Measurements from ENCODE around the gene ELMOD3. TPM values are rescaled to one million over a fixed set of nuclear protein-coding genes. Genes with fewer than 3 reads are reported as not detected.

ELMOD3 gene
- total RNA-seq, 1 experiment from 2014 or later, result 16.2 TPM

- BruUV-seq (replicated peaks), result no TSS peak
Measured at GRCh38 chr2:85430752-85431569, 76.4 kb downstream of the ELMOD3 start.

GRCh38 chr2:85431570-85432205 lies 77.1 kb downstream of the ELMOD3 start:
- BruUV-seq (replicated peaks), result no TSS peak

More at GRCh38 chr2:85430752-85431569, 76.4 kb downstream of the ELMOD3 start:
- no peak for DNase-seq (ENCODE audit: unreplicated experiment)
- Mint-ChIP-seq H3K9me3 (ENCODE audit: unreplicated experiment) (no peaks in the 10 kb centered on the region), H3K36me3 (ENCODE audit: insufficient read depth, unreplicated experiment) (peaks cover 4% of the 10 kb centered on the region), H3K4me3 (ENCODE audit: unreplicated experiment) (no peak overlapping the region), H3K27ac (ENCODE audit: low read depth, unreplicated experiment) (no peak overlapping the region), H3K27me3 (ENCODE audit: insufficient read depth, unreplicated experiment) (no peaks in the 10 kb centered on the region), H3K4me1 (ENCODE audit: insufficient read depth, unreplicated experiment) (peaks cover 10% of the 10 kb centered on the region)
- ChIA-PET POLR2A (interaction anchor here (0.7 to 16.8 kb wide), 2 partner anchors 37 to 113 kb away, joined by 3 to 287 read pairs; partner anchors contain the start of gene MAT2A), CTCF (interaction anchor here (0.5 to 1.3 kb wide), 6 partner anchors 11 to 104 kb away, joined by 3 to 7 read pairs (median 3); no protein-coding TSS in a partner anchor)
- intact Hi-C loops (cut with micrococcal nuclease), result no loop called here
- no peak for TF ChIP-seq CTCF (IDR thresholded peaks at IDR 0.05; ENCODE audit: unreplicated experiment)

GRCh38 chr2:85433511-85434089 lies 79.0 kb downstream of the ELMOD3 start:
- DNase-seq (ENCODE audit: unreplicated experiment), result peak; percentile 96
- H3K36me3 Mint-ChIP-seq (ENCODE audit: insufficient read depth, unreplicated experiment), result no peaks in the 10 kb centered on the region
- no peak for TF ChIP-seq CTCF (IDR thresholded peaks at IDR 0.05; ENCODE audit: unreplicated experiment)
- peak overlapping the region; percentile 49 for H3K4me3 Mint-ChIP-seq (ENCODE audit: unreplicated experiment)
- peak overlapping the region; percentile 89 for H3K27ac Mint-ChIP-seq (ENCODE audit: low read depth, unreplicated experiment)
- H3K9me3 Mint-ChIP-seq (ENCODE audit: unreplicated experiment), result no peaks in the 10 kb centered on the region
- H3K4me1 Mint-ChIP-seq (ENCODE audit: insufficient read depth, unreplicated experiment), result peaks cover 31% of the 10 kb centered on the region
- CTCF ChIA-PET, result interaction anchor here (0.7 to 1.5 kb wide), 7 partner anchors 14 to 121 kb away, joined by 3 to 7 read pairs (median 3); no protein-coding TSS in a partner anchor
- no peaks in the 10 kb centered on the region for H3K27me3 Mint-ChIP-seq (ENCODE audit: insufficient read depth, unreplicated experiment)
- BruUV-seq (replicated peaks), result no TSS peak
- intact Hi-C loops (cut with micrococcal nuclease), result loop anchor here (2.0 kb wide), 1 partner anchor 71 kb away; no protein-coding TSS in a partner anchor
- POLR2A ChIA-PET, result interaction anchor here (0.5 to 16.8 kb wide), 18 partner anchors 12 to 758 kb away, joined by 3 to 287 read pairs (median 5); partner anchors contain the start of genes MAT2A, RNF181, SH2D6 and VAMP8

More at GRCh38 chr2:85431570-85432205, 77.1 kb downstream of the ELMOD3 start:
- H3K27ac Mint-ChIP-seq (ENCODE audit: low read depth, unreplicated experiment), result no peak overlapping the region
- ChIA-PET CTCF (interaction anchor here (0.5 to 1.3 kb wide), 5 partner anchors 12 to 103 kb away, joined by 3 to 7 read pairs (median 3); no protein-coding TSS in a partner anchor), POLR2A (interaction anchor here (16.8 kb wide), 1 partner anchor 112 kb away, joined by 287 read pairs; the partner anchor contains the start of gene MAT2A)
- H3K4me1 Mint-ChIP-seq (ENCODE audit: insufficient read depth, unreplicated experiment), result peaks cover 18% of the 10 kb centered on the region
- no peaks in the 10 kb centered on the region for H3K9me3 Mint-ChIP-seq (ENCODE audit: unreplicated experiment)
- no peak for TF ChIP-seq CTCF (IDR thresholded peaks at IDR 0.05; ENCODE audit: unreplicated experiment)
- intact Hi-C loops (cut with micrococcal nuclease), result loop anchor here (2.0 kb wide), 1 partner anchor 73 kb away; no protein-coding TSS in a partner anchor
- DNase-seq (ENCODE audit: unreplicated experiment), result no peak
- no peaks in the 10 kb centered on the region for H3K36me3 Mint-ChIP-seq (ENCODE audit: insufficient read depth, unreplicated experiment)
- H3K27me3 Mint-ChIP-seq (ENCODE audit: insufficient read depth, unreplicated experiment), result no peaks in the 10 kb centered on the region
- H3K4me3 Mint-ChIP-seq (ENCODE audit: unreplicated experiment), result no peak overlapping the region

Measured in MCF 10A (cell line).